Peyer's patch (tissue), 4 donors: ENCODE data around the gene EEF1B2. TPM values are rescaled to one million over a fixed set of nuclear protein-coding genes. Genes with fewer than 3 reads are reported as not detected.
"Not testable (repeated sequence)": the region's sequence is repeated elsewhere in the genome, so short reads cannot be mapped to it uniquely, and the experiment has no call there.

Experiments
- DNase-seq, 3 donors: peaks; one replicate each; pipeline ENCODE4 v3.0.0-alpha.2; 2017 to 2019
- H3K27ac ChIP-seq, 4 donors: fragments of 200-600 bp; sonication (generic); one replicate each; pipeline ENCODE4 v1.5.1; 2016 to 2019
- H3K27me3 ChIP-seq, 2 donors: fragments of 200-600 bp; sonication (generic); one replicate each; pipeline ENCODE4 v1.5.1; 2019
- H3K36me3 ChIP-seq, 3 donors: fragments of 200-600 bp; sonication (generic); one replicate each; pipeline ENCODE4 v1.5.1; 2016 to 2019
- H3K4me1 ChIP-seq, 4 donors: fragments of 200-600 bp; sonication (generic); one replicate each; pipeline ENCODE4 v1.5.1; 2016 to 2019
- H3K4me3 ChIP-seq, 4 donors: fragments of 200-600 bp; sonication (generic); 1 replicate in 3 of 4; 2 replicates in 1 of 4; pipeline ENCODE4 v1.5.1; 2016 to 2019; ENCODE audit warnings: mild to moderate bottlenecking in 1 of 4
- H3K9me3 ChIP-seq, 4 donors: fragments of 200-600 bp; sonication (generic); one replicate each; pipeline ENCODE4 v1.5.1; 2016 to 2019; ENCODE audit warnings: mild to moderate bottlenecking in 1 of 4
- POLR2A ChIP-seq, 2 donors: fragments of 450-650 bp; IDR thresholded peaks; one replicate each; pipeline ENCODE4 v1.5.1; 2017; ENCODE audit warnings: antibody characterized with exemption in 2 of 2, mild to moderate bottlenecking in 2 of 2, moderate library complexity in 2 of 2
- total RNA-seq, 4 donors: library from RNA; depleted of rRNA; stranded (reverse); fragments of >200 nt; gene quantifications; one replicate each; pipeline ENCODE4 v1.1.0, GENCODE V29; 2016
- TF ChIP-seq, protein P1 (sequence below), 6 experiments: fragments of 450-650 bp in 4 of 6; fragments of 200-600 bp in 2 of 6; sonication (generic) in 1 of 6; IDR thresholded peaks; one replicate each; pipeline ENCODE4 v1.5.1; 2017 to 2019; ENCODE audit warnings: antibody characterized with exemption in 6 of 6, mild to moderate bottlenecking in 3 of 6, moderate library complexity in 1 of 6

EEF1B2 gene
- total RNA-seq, 4 donors from 2014 or later, result 146 to 601 (median 242) TPM

GRCh38 chr2:206176121-206176520, 16.4 kb downstream of the EEF1B2 start:
- Histone ChIP-seq H3K27ac (no peak overlapping the region), H3K27me3 (no peaks in the 10 kb centered on the region), H3K4me1 (no peaks in the 10 kb centered on the region), H3K36me3 (no peaks in the 10 kb centered on the region), H3K4me3 (no peak overlapping the region), H3K9me3 (no peaks in the 10 kb centered on the region)
- no peak for TF ChIP-seq POLR2A (IDR thresholded peaks at IDR 0.05)
- TF ChIP-seq, protein P1, sequence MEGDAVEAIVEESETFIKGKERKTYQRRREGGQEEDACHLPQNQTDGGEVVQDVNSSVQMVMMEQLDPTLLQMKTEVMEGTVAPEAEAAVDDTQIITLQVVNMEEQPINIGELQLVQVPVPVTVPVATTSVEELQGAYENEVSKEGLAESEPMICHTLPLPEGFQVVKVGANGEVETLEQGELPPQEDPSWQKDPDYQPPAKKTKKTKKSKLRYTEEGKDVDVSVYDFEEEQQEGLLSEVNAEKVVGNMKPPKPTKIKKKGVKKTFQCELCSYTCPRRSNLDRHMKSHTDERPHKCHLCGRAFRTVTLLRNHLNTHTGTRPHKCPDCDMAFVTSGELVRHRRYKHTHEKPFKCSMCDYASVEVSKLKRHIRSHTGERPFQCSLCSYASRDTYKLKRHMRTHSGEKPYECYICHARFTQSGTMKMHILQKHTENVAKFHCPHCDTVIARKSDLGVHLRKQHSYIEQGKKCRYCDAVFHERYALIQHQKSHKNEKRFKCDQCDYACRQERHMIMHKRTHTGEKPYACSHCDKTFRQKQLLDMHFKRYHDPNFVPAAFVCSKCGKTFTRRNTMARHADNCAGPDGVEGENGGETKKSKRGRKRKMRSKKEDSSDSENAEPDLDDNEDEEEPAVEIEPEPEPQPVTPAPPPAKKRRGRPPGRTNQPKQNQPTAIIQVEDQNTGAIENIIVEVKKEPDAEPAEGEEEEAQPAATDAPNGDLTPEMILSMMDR (IDR thresholded peaks at IDR 0.05), result no peak
- no peak for DNase-seq

- no peaks in the 10 kb centered on the region for H3K27me3 ChIP-seq
- no peak for DNase-seq
- TF ChIP-seq POLR2A (IDR thresholded peaks at IDR 0.05), result no peak
- TF ChIP-seq, protein P1 (IDR thresholded peaks at IDR 0.05), result no peak
- no peak overlapping the region for H3K4me3 ChIP-seq
- H3K36me3 ChIP-seq, result no peaks in the 10 kb centered on the region
- no peaks in the 10 kb centered on the region for H3K9me3 ChIP-seq
- H3K27ac ChIP-seq, result no peak overlapping the region
- H3K4me1 ChIP-seq, result no peaks in the 10 kb centered on the region
These were observed 17.2 kb downstream of the EEF1B2 start for GRCh38 chr2:206176901-206177300.

- DNase-seq, H3K27ac ChIP-seq, H3K27me3 ChIP-seq, H3K4me1 ChIP-seq, H3K9me3 ChIP-seq, H3K36me3 ChIP-seq, H3K4me3 ChIP-seq: not testable (repeated sequence)
These were observed 21.8 kb downstream of the EEF1B2 start for GRCh38 chr2:206181526-206181925.

DNA sequence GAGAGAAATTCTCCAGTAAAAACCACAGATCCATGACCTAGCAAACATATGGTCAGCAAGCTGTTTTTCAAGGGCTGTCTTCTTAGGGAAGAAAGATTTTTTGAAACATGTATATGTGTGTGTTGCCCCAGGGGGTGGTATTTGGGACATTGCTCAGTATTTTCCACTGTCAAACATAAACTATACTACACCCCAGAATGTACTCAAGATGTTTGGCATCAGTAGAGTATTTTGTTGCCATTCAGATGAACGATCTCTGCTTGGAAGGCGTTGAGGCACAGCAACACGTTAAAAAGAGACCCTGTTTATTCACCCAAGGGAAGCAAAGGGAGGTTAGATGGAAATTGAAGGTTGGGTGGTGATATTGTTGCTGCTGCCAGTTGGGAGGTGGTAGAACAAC, 30.0 kb downstream of the EEF1B2 start:
- Histone ChIP-seq H3K9me3 (no peaks in the 10 kb centered on the region), H3K27me3 (no peaks in the 10 kb centered on the region), H3K36me3 (no peaks in the 10 kb centered on the region), H3K4me3 (no peak overlapping the region), H3K27ac (no peak overlapping the region), H3K4me1 (no peaks in the 10 kb centered on the region)
- TF ChIP-seq, protein P1 (IDR thresholded peaks at IDR 0.05), result no peak
- no peak for TF ChIP-seq POLR2A (IDR thresholded peaks at IDR 0.05)
- DNase-seq, result no peak

GRCh38 chr2:206190111-206190510, 30.4 kb downstream of the EEF1B2 start:
- H3K27ac ChIP-seq, result no peak overlapping the region
- no peak for DNase-seq
- H3K4me1 ChIP-seq, result no peaks in the 10 kb centered on the region
- H3K27me3 ChIP-seq, result no peaks in the 10 kb centered on the region
- H3K4me3 ChIP-seq, result no peak overlapping the region
- H3K9me3 ChIP-seq, result no peaks in the 10 kb centered on the region
- no peak for TF ChIP-seq POLR2A (IDR thresholded peaks at IDR 0.05)
- TF ChIP-seq, protein P1 (IDR thresholded peaks at IDR 0.05), result no peak
- no peaks in the 10 kb centered on the region for H3K36me3 ChIP-seq

GRCh38 chr2:206190689-206191088, 31.0 kb downstream of the EEF1B2 start:
- no peak for DNase-seq
- Histone ChIP-seq H3K27me3 (no peaks in the 10 kb centered on the region), H3K4me3 (no peak overlapping the region), H3K9me3 (no peaks in the 10 kb centered on the region), H3K4me1 (no peaks in the 10 kb centered on the region), H3K27ac (no peak overlapping the region), H3K36me3 (no peaks in the 10 kb centered on the region)
- no peak for TF ChIP-seq POLR2A (IDR thresholded peaks at IDR 0.05)
- TF ChIP-seq, protein P1 (IDR thresholded peaks at IDR 0.05), result no peak
